NCI-H1694 treated with DMSO at 0.1 percent for 48 hours (cell line): ENCODE results near the gene TMEM53.

ENCODE experiments used
- DNase-seq: peaks from one replicate; lab custom pipeline; 2025; lab: John Stamatoyannopoulos, UW

Gene TMEM53

DNA sequence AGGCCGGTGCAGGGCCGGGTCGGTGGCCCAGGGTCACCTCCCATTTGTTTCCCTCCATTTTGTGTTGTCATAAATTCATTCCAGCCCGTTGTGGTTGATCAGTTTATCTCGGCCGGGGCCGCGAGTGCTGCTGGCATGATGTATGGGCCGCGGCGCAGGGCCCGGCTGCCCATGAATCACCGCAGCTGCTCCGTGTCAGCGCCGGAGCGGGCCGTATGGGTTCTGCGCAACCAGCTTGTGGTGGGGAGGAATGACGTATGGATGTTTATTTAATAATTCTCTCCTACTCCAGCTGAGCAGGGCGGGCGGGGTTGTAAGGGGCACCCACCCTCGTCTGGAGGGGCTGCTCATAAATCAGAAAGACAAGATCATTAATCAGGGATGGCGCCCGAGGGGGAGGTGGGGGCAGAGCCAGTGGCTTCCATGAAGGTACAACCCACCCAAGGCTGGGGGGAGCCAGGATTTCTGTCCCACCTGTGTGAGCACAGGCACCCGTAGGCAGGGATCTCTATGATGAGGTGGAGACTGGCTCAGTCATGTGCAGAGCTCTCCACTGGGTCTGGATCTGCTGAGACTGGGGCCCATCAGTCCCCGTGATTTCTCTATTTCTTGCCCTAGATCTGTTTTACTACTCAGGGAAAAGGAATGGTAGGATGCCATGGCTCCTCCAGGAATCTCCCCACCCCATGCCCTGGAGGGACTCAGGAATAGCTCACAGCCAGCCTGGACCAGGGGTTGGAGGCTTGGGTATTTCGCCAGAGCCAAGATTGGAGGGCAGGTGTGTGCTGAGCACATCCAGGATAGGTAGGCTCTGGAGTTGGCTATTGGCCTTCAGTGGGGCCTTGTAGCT lies 27.8 kb downstream of the TMEM53 start:
- DNase-seq: no peak

DNA sequence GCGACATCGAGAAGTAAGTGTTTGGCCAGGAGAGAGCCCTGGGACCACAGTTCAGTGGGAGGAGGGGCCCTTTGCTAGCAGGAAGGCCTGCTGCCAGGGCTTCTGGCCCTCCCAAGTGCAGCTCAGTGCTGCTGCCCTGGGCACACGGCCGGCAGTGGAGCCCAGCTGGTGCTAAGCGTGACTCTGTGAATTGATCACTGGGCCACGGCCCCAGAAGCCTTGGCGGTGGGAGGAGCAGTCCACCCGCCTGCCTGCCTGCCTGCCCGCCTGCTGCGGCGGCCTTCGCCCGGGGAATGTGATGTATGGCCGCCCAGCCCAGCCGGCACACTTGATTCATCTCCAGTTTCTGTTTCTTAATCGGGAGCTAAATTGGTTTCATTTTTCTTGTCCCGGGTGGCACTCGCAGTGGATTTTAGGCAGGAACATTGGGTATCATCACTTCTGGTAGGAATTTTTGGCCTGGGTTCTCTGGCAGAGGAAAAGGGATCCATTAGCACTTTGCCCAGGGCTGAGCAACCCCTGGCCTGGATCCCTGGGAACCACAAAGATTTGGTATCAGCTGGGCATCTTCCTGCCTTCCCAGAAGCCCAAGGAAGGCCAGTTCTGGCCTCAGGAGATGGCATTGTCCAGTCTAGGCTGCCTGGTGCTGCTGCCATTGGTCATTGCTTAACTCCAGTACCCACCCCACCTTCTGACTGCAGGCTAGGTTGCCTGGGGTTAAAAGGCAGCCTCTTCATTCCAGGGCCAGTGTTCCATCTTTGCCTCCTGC lies 28.6 kb downstream of the TMEM53 start:
- no peak for DNase-seq

- no peak for DNase-seq
These were observed 29.5 kb downstream of the TMEM53 start for GRCh38 chr1:44644806-44645205.

- no peak for DNase-seq
These were observed 30.5 kb downstream of the TMEM53 start for GRCh38 chr1:44643721-44644334.

GRCh38 chr1:44642925-44643324 lies 31.4 kb downstream of the TMEM53 start:
- no peak for DNase-seq

- DNase-seq: no peak
These were observed 32.0 kb downstream of the TMEM53 start for GRCh38 chr1:44642255-44642654.

DNA sequence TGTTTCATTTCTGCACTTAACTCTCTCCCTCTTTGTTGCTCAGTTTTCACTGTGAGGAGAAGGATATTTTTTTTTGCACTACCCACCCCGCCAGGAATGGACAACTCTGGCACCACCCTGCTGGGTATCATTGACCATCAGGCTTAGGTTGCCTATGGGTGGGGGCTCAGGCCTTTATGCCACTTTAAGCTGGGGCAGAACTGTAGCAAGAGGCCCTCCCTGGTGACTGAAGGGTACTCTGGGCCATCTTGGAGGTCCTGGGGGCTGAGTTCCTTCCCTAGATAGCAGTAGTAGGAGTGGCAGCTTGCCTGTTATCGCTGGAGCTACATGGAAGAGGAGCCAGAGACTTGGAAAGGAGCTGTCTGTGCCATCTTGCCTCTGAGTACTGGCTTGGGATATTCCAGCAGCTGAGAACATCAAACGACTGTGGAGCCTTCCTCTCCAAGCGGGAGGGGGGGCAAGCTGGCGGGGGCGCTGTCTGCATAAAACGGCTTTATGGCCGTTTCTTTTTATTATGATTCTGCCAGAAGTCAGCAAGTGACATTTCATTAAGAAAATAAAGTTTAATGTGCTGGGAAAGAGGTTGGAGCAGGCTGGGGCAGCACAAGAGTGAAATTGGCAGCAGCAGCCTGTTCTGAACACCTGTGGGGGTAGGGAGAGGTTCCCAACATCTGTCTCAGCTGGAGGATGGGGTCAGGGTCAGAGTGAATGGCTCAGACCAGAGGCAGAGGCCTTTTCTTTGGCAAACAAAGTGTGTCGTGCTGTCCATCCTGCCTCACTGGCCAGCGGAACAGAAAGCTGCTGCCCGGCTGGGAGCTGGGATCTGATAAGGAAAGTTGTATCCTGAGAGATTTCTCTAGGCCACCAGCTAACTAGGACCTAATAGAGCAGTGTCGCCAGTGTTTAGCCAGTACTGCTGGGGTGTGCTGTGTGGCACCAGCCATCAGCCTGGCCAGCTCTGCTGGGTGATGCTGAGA lies 32.9 kb downstream of the TMEM53 start:
- DNase-seq: no peak

DNA sequence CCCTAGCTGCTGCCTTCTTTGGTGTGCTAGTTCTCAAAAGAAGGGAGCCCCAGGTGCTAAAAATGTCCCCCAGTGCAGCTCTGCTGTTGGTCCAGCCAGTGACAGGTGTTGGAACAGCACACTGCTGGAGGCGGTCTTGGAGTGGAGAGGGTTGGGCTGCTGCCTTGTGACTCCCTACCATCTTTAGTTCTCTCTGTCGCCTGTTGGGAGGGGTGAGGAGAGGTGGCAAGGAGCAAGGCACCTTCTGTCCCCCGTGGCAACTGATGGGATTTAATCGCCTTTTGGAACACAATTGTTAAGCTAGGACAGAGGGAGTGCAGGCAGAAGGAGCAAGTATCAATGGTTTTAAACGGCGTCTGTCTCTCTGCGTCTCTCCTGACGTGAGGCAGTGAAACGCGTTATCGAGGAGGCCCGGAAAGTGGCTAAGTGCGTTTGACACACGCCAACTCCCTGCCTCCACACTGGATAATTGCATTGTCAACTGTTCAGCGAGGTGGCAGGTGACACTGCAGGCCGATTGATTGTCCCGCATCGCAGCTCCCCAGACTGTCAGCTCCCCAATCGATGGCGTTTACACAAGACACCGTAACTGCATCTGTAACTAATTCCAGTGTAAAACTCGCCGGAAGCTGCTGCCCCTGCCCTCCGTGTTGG lies 34.0 kb downstream of the TMEM53 start:
- DNase-seq: no peak

- DNase-seq: no peak
These were observed 36.4 kb downstream of the TMEM53 start for GRCh38 chr1:44637702-44638411.

DNA sequence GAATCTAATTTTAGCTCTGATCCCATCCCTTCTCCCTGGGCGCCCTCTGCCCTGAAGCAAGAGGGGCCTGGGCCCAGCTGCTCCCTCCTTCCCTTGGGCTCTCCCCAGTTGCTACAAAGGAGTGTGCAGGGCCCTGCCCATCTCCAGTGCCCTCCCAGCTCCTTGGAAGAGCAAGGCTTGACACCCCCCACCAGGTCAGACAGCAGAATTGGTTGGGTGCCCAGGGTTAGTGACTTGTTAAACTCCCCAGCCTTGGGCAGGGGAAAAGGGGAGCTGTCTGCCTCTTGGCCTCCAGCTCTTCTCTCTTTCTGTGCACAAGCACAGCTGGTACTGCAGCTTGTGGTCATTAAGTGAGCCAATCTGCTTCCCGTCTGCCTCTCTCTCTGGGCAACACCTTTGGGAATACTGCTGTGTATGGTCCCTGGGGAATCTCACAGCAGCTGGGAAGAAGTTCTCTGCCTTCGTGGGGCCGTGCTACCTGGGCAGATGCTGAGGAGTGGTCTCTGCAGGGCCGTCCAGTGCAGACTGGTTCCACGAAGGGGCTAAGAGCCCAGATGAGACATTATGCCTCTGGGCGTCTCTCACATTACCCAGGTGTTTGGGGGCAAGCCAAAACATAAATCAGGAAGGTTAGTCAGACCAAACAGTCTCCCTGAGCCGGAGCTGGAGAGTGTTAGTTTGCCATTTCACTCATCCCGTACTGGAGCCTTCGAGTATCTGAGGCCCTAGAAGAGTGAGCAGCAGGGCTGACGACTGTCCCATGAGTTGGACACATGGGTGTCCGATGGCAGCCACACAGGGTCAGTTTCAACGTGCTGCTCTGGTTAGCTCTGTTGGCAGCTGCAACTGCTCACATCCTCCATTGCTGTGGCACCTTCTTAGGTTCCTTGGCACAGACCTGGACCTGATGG lies 37.3 kb downstream of the TMEM53 start:
- peak; percentile 75 for DNase-seq

GRCh38 chr1:44636083-44636687 lies 38.1 kb downstream of the TMEM53 start:
- DNase-seq: no peak

DNA sequence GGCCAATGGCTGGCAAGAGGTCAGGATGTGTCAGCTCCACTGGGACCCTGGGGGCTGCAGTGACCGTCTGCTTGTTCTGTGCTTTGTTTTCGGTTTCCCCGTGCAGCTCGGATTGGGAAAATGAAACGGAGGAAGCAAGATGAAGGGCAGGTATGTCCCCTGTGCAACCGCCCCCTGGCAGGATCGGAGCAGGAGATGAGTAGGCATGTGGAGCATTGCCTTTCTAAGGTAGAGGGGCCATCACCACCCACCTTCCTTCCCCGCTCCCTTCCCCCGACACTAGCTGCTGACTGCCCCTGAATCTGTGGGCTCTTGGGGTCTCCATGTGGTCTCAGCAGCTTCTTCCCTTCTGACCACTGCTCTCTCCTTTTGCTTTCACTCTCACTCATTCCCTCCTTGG lies 38.8 kb downstream of the TMEM53 start:
- DNase-seq: no peak

- no peak for DNase-seq
These were observed 39.6 kb downstream of the TMEM53 start for GRCh38 chr1:44634606-44635189.

- peak; percentile 3 for DNase-seq
These were observed 41.7 kb downstream of the TMEM53 start for GRCh38 chr1:44632598-44632997.

DNA sequence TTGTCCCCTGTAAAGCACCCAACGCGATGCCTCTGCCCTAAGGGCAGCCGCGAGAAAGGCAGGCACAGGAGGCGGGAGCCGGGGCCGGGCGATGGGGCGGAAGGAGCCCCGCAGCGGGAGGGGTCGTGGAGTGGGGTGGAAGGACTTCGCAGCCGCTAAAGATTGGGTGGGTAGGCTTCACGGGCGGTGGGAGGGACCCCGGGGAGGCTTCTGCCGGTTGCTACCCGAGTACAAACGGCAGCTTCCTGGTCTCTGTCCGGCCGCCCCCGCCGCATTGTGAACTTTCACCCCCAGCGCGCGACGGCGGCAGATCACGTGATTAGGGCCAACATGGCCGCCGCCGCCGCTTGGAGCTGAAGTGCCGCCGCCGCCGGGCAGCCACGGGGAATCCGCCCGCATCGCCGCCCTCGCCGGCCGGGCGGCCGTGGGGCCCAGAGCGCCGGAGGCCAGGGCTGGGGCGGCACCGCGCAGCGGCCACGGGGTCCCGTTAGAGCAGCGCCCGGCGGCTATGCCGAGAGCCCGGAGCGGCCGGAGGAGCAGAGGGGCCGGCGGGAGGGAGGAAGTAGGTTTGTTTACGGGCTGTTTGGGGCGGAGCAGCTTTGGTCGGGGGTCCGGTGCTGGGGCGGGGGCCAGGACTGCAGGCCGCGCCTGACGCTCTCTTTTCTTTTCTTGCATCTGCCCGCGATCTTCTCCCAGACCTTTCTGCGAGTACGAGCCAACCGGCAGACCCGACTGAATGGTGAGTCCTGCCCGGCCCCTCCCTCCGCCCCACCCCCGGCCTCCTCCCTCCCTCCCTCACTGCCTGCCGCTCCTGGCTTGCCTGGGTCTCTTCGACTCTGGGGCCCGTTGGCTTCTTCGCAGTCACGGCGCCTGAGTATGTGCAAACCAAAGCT lies 42.4 kb downstream of the TMEM53 start:
- peak; percentile 74 for DNase-seq

DNA sequence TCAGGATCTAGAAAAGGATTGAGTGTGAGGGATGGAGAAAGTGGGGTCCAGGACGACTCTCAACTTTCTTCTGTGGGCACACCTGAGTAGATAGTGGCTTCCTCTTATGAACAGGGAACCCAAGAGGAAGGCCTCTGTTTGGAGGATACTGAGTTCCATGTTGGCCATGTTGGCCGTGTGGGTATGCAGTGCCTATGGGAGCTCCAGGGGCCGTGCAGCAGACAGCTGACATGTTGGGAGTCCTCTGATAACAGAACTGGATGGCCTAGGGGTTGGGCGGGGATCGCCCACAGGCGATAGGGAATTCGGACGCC lies 43.0 kb downstream of the TMEM53 start:
- DNase-seq: peak; percentile 32

- DNase-seq: no peak
These were observed 44.2 kb downstream of the TMEM53 start for GRCh38 chr1:44630116-44630515.
